K562 treated with DMSO at 1 percent for 12 hours (cell line): Measurements from ENCODE around the gene MUS81. TPM values are rescaled to one million over a fixed set of nuclear protein-coding genes. Genes with fewer than 3 reads are reported as not detected.

Source experiments
- total RNA-seq: library from RNA; unstranded; fragments of 300-600 nt; gene quantifications from 2 replicates; pipeline ENCODE4 v1.2.3, GENCODE V29; 2022; ENCODE audit not compliant: insufficient read depth

MUS81 gene
- total RNA-seq, result 62.2 and 65.7 TPM in 2 replicates

GRCh38 chr11:65860278-65861164 lies at the start of gene MUS81:
TSS of gene MUS81 (plus strand) at chr11:65860433. CDS start at chr11:65860754, 321 bp downstream.

GRCh38 chr11:65833297-65834030 lies 26.8 kb upstream of the MUS81 start, which contains the start of gene SNX32:
TSS of gene SNX32 (plus strand) at chr11:65833963. CDS start at chr11:65834066, 103 bp downstream.

GRCh38 chr11:65857853-65858680 lies 2.2 kb upstream of the MUS81 start, which contains the start of gene CFL1:
TSS of gene CFL1 (minus strand) at chr11:65858180. CDS start at chr11:65858099, 81 bp downstream.

GRCh38 chr11:65872586-65873317 lies 12.5 kb downstream of the MUS81 start, which contains the start of gene EFEMP2:
TSS of gene EFEMP2 (minus strand) at chr11:65872800. CDS start at chr11:65872354, 446 bp downstream.

GRCh38 chr11:65879617-65880016 lies 19.4 kb downstream of the MUS81 start, which contains the start of gene CTSW:
TSS of gene CTSW (plus strand) at chr11:65879837. CDS start at chr11:65879855, 18 bp downstream.

GRCh38 chr11:65888163-65888814 lies 28.1 kb downstream of the MUS81 start, which contains the start of gene FIBP:
TSS of gene FIBP (minus strand) at chr11:65888471. CDS start at chr11:65888418, 53 bp downstream.

GRCh38 chr11:65890324-65891218 lies 30.3 kb downstream of the MUS81 start, which contains the start of gene CCDC85B:
TSS of gene CCDC85B (plus strand) at chr11:65890673. CDS start at chr11:65890784, 111 bp downstream.

GRCh38 chr11:65900125-65900898 lies 40.1 kb downstream of the MUS81 start, which contains the start of gene FOSL1:
TSS of gene FOSL1 (minus strand) at chr11:65900388. CDS start at chr11:65900339, 49 bp downstream.

Other genes starting within 250 kb of the MUS81 start
- 58.8 and 67.8 TPM in 2 replicates for gene MAP3K11, start 246.2 kb upstream of the MUS81 start, total RNA-seq
- gene PCNX3, start 244.7 kb upstream of the MUS81 start, total RNA-seq, result 29.9 and 49.8 TPM in 2 replicates
- gene SIPA1, start 222.3 kb upstream of the MUS81 start, total RNA-seq, result 53.3 and 65.6 TPM in 2 replicates
- gene RELA, start 197.5 kb upstream of the MUS81 start, total RNA-seq, result 40.4 and 85.8 TPM in 2 replicates
- gene KAT5, start 148.2 kb upstream of the MUS81 start, total RNA-seq, result 34.6 and 39.5 TPM in 2 replicates
- 31.8 and 55.6 TPM in 2 replicates for gene RNASEH2C, start 139.6 kb upstream of the MUS81 start, total RNA-seq
- gene AP5B1, start 79.5 kb upstream of the MUS81 start, total RNA-seq, result 16.1 and 36.7 TPM in 2 replicates
- gene OVOL1, start 73.4 kb upstream of the MUS81 start, total RNA-seq, result not detected in 2 replicates
- gene SNX32, start 26.5 kb upstream of the MUS81 start, total RNA-seq, result not detected in 2 replicates
- gene CFL1, start 2.3 kb upstream of the MUS81 start, total RNA-seq, result 719 and 743 TPM in 2 replicates
- 1.3 TPM in 1 of 2 replicates, not detected in the other for gene EFEMP2, start 12.4 kb downstream of the MUS81 start, total RNA-seq
- gene CTSW, start 19.4 kb downstream of the MUS81 start, total RNA-seq, result 0.74 TPM in 1 of 2 replicates, not detected in the other
- gene FIBP, start 28.0 kb downstream of the MUS81 start, total RNA-seq, result 69.0 and 70.0 TPM in 2 replicates
- gene CCDC85B, start 30.2 kb downstream of the MUS81 start, total RNA-seq, result 33.9 and 65.5 TPM in 2 replicates
- gene FOSL1, start 40.0 kb downstream of the MUS81 start, total RNA-seq, result 5.8 and 9.3 TPM in 2 replicates
- gene C11orf68, start 58.6 kb downstream of the MUS81 start, total RNA-seq, result 44.6 and 55.1 TPM in 2 replicates
- 134 and 154 TPM in 2 replicates for gene DRAP1, start 59.0 kb downstream of the MUS81 start, total RNA-seq
- gene TSGA10IP, start 85.0 kb downstream of the MUS81 start, total RNA-seq, result not detected in 2 replicates
- 31.9 and 78.2 TPM in 2 replicates for gene SART1, start 101.3 kb downstream of the MUS81 start, total RNA-seq
- gene EIF1AD, start 141.7 kb downstream of the MUS81 start, total RNA-seq, result 17.4 and 44.8 TPM in 2 replicates
- 177 and 202 TPM in 2 replicates for gene BANF1, start 142.1 kb downstream of the MUS81 start, total RNA-seq
- gene CST6, start 151.6 kb downstream of the MUS81 start, total RNA-seq, result not detected in 2 replicates
- 2.1 TPM in 1 of 2 replicates, not detected in the other for gene CATSPER1, start 166.0 kb downstream of the MUS81 start, total RNA-seq
- not detected in 2 replicates for gene GAL3ST3, start 188.7 kb downstream of the MUS81 start, total RNA-seq
- gene SF3B2, start 191.9 kb downstream of the MUS81 start, total RNA-seq, result 184 and 273 TPM in 2 replicates
- 13.4 and 34.4 TPM in 2 replicates for gene PACS1, start 209.8 kb downstream of the MUS81 start, total RNA-seq